Hematopoietic multipotent progenitor cell treated with erythropoietin and hydrocortisone succinate and interleukin-3 and kit ligand, for 17 days (in vitro differentiated cells): ENCODE data around the gene RPL7A.
A peak's percentile ranks its signal among the peaks of the same experiment; 100 is the strongest.

Experiments used
- DNase-seq: peaks from one replicate; pipeline ENCODE4 v3.0.0-alpha.2; 2015; ENCODE audit warnings: low spot score

Gene RPL7A

GRCh38 chr9:133348718-133349573 is 928 bp downstream of the RPL7A start:
- no peak for DNase-seq

- no peak for DNase-seq
Measured at GRCh38 chr9:133349965-133350616, 2.1 kb downstream of the RPL7A start.

GRCh38 chr9:133351526-133351907 is 3.5 kb downstream of the RPL7A start:
- no peak for DNase-seq

GRCh38 chr9:133351908-133352634 is 4.1 kb downstream of the RPL7A start:
- peak; percentile 31 for DNase-seq

GRCh38 chr9:133352635-133353340 is 4.8 kb downstream of the RPL7A start:
- no peak for DNase-seq

GRCh38 chr9:133353548-133353947 is 5.5 kb downstream of the RPL7A start:
- no peak for DNase-seq

GRCh38 chr9:133354766-133355165 is 6.7 kb downstream of the RPL7A start:
- no peak for DNase-seq

GRCh38 chr9:133355881-133356357 is 7.9 kb downstream of the RPL7A start:
- no peak for DNase-seq

- peak; percentile 84 for DNase-seq
Measured at GRCh38 chr9:133356391-133357091, 8.5 kb downstream of the RPL7A start, which contains the start of the genes SURF1 and SURF2. Gene SURF1 (minus strand): TSS chr9:133356487. CDS start chr9:133356453, 34 bp downstream. Gene SURF2 (plus strand): TSS chr9:133356550. CDS start chr9:133356593, 43 bp downstream.

- no peak for DNase-seq
Measured at GRCh38 chr9:133357656-133358055, 9.6 kb downstream of the RPL7A start.

GRCh38 chr9:133359399-133360175 is 11.6 kb downstream of the RPL7A start:
- DNase-seq: peak; percentile 53

GRCh38 chr9:133360400-133361393 is 12.7 kb downstream of the RPL7A start:
- peak; percentile 39 for DNase-seq

GRCh38 chr9:133361507-133362092 is 13.6 kb downstream of the RPL7A start:
- DNase-seq: no peak

- peak; percentile 78 for DNase-seq
Measured at GRCh38 chr9:133362359-133363044, 14.5 kb downstream of the RPL7A start.

GRCh38 chr9:133366435-133366834 is 18.4 kb downstream of the RPL7A start:
- DNase-seq: no peak

- DNase-seq: no peak
Measured at GRCh38 chr9:133367221-133367620, 19.2 kb downstream of the RPL7A start.

GRCh38 chr9:133367778-133368177 is 19.8 kb downstream of the RPL7A start:
- no peak for DNase-seq

- no peak for DNase-seq
Measured at GRCh38 chr9:133368249-133368881, 20.3 kb downstream of the RPL7A start.
